ENCODE data around the gene PRLHR. TPM values are rescaled to one million over a fixed set of nuclear protein-coding genes. Genes with fewer than 3 reads are reported as not detected.

The PRLHR gene
- total and polyA plus RNA-seq, 10 of the 15 experiments (the other 5 are each of a cell fraction or from before 2014, with no cell fraction given): not detected

DNA sequence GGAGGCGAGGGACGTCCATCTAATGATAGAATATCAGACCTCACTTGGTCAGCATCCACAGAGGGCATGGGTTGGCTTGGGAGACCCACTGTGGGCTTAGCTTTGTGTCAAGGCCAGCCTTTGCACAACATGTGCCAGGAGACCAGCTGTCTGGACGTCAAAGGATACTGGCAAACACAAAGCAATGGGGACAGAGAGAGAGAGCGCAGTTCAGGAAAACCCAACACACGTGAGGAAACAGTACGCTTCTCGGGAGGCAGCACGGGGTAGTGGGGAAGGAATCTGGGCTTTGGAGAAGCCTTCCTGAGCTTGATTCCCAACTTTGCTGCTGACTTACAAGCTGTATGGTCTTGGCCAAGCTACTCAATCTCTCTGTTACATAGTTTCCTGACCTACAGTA is 14.7 kb downstream of the PRLHR start:
- ChIA-PET SMC1A (ENCODE audit: uncharacterized antibody, unreplicated experiment) (no interaction called here), POLR2A (no interaction called here), CTCF (interaction anchor here (1.3 kb wide), 1 partner anchor 12 kb away, joined by 7 read pairs; no protein-coding TSS in a partner anchor), RAD21 (ENCODE audit: unreplicated experiment) (no interaction called here)
- no peak for DNase-seq (ENCODE audit: low read depth, low spot score)
- H3K9me3 ChIP-seq (replicated peaks; ENCODE audit: control insufficient read depth, insufficient read depth, low read length): no peaks in the 10 kb centered on the region
- intact Hi-C loops (cut with micrococcal nuclease; ENCODE audit: unreplicated experiment): no loop called here
- H3K79me2 ChIP-seq (ENCODE audit: control insufficient read depth, insufficient read depth, low read length): no peaks in the 10 kb centered on the region
- ATAC-seq: no peak
- H3K9ac ChIP-seq (ENCODE audit: control insufficient read depth, insufficient read depth, low read length): no peak overlapping the region
- H3K4me1 ChIP-seq (ENCODE audit: control insufficient read depth, insufficient read depth, low read length): no peaks in the 10 kb centered on the region
- in situ Hi-C loops (cut with MboI): no loop called here
- H3K4me3 ChIP-seq: no peak overlapping the region
- no peaks in the 10 kb centered on the region; the same call in 1 of the 2 replicates for H4K20me1 ChIP-seq (ENCODE audit: control insufficient read depth, insufficient read depth)
- WGBS (ENCODE audit: insufficient coverage, insufficient replicate concordance, low lambda C conversion rate, missing lambda C conversion rate): 34% methylated on average over 8 of the region's 8 CpGs
- H2AFZ ChIP-seq (ENCODE audit: control insufficient read depth, low read depth, low read length): no peak overlapping the region
- TF ChIP-seq YBX1 (IDR thresholded peaks at IDR 0.05) (no peak), HDAC2 (IDR thresholded peaks at IDR 0.05) (no peak), PML (IDR thresholded peaks at IDR 0.05; ENCODE audit: low read length) (no peak), RUNX3 (IDR thresholded peaks at IDR 0.05; ENCODE audit: low read length) (no peak), SUZ12 (IDR thresholded peaks at IDR 0.05; ENCODE audit: unreplicated experiment) (no peak), RELA (IDR thresholded peaks at IDR 0.05; ENCODE audit: borderline replicate concordance, partially characterized antibody) (no peak), YY1 (IDR thresholded peaks at IDR 0.05; ENCODE audit: low read depth, low read length) (no peak), ZNF24 (IDR thresholded peaks at IDR 0.05) (no peak), SIX5 (IDR thresholded peaks at IDR 0.05; ENCODE audit: low read depth, low read length, severe bottlenecking) (no peak), TCF7 (IDR thresholded peaks at IDR 0.05; ENCODE audit: borderline replicate concordance) (no peak), SMAD1 (IDR thresholded peaks at IDR 0.05; ENCODE audit: low read depth, partially characterized antibody) (no peak), MYB (IDR thresholded peaks at IDR 0.05; ENCODE audit: borderline replicate concordance, low read depth, low read length) (no peak)
- TF ChIP-seq, protein P1, sequence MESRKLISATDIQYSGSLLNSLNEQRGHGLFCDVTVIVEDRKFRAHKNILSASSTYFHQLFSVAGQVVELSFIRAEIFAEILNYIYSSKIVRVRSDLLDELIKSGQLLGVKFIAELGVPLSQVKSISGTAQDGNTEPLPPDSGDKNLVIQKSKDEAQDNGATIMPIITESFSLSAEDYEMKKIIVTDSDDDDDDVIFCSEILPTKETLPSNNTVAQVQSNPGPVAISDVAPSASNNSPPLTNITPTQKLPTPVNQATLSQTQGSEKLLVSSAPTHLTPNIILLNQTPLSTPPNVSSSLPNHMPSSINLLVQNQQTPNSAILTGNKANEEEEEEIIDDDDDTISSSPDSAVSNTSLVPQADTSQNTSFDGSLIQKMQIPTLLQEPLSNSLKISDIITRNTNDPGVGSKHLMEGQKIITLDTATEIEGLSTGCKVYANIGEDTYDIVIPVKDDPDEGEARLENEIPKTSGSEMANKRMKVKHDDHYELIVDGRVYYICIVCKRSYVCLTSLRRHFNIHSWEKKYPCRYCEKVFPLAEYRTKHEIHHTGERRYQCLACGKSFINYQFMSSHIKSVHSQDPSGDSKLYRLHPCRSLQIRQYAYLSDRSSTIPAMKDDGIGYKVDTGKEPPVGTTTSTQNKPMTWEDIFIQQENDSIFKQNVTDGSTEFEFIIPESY (IDR thresholded peaks at IDR 0.05): no peak
- H3K4me2 ChIP-seq (ENCODE audit: control insufficient read depth, insufficient read depth): no peak overlapping the region
- FAIRE-seq: no peak
- H3K36me3 ChIP-seq (ENCODE audit: control insufficient read depth in 2 of 2, insufficient read depth in 2 of 2, low read length in 1 of 2): no peaks in the 10 kb centered on the region
- no TSS peak for BruUV-seq (replicated peaks)
- no peak overlapping the region for H3K27ac ChIP-seq (ENCODE audit: control insufficient read depth, insufficient read depth)
- no peaks in the 10 kb centered on the region; a peak in 1 of 4 replicates for H3K27me3 ChIP-seq (replicated peaks in 1 of 2; ENCODE audit: control insufficient read depth in 2 of 2, insufficient read depth in 2 of 2, low read length in 1 of 2)
